Measurements from ENCODE around the gene RELT. TPM values are rescaled to one million over a fixed set of nuclear protein-coding genes. Genes with fewer than 3 reads are reported as not detected.

Gene RELT
- total and polyA plus RNA-seq, 2 donors (not counting 1 experiment from before 2014, with no cell fraction given), result 71.6 to 92.4 TPM

DNA sequence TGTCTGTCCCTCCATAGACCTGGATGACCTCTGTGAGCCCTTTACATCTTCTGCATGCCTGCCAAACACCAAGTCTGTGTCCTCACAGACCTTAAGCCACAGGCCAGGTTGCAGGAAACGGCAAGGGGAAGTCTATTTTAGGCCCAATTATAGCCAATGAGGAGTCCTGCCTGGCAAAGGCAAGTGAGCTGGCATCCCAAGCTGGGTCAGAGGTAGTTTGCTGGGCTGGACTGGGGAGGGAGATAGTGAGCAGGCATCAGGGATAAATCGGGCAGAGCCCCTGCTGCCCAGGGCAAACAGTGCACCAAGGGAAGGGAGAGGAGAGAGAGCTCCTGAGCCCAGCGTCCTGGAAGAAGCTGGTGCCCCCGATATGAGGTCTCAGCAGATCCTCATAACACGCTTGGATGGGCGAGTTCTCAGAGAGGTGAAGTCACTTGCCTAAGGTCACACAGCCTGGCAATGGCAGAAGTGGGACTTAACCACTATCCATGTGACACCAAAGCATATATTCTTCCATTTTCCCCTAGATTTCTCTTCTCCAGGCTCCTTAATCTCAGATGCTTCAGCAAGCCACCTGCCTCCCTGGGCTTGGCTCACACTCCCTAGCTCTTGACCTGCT lies 3.7 kb upstream of the RELT start:
- no peaks in the 10 kb centered on the region for H3K27me3 Mint-ChIP-seq
- Histone ChIP-seq H3K36me3 (replicated peaks in 1 of 2; ENCODE audit: control extremely low read depth in 1 of 2, control insufficient read depth in 1 of 2, extremely low read depth in 1 of 2, insufficient read depth in 2 of 2, low read length in 1 of 2) (no peaks in the 10 kb centered on the region), H3K4me1 (ENCODE audit: control insufficient read depth in 2 of 2, insufficient read depth in 2 of 2, low read length in 2 of 2) (peaks cover 43 to 58% of the 10 kb centered on the region in 2 donors), H2AFZ (ENCODE audit: insufficient read depth, low read depth, low read length, poor library complexity, severe bottlenecking) (no peak overlapping the region), H3K9ac (ENCODE audit: low read length) (no peak overlapping the region), H3K4me3 (ENCODE audit: control extremely low read depth in 1 of 5, extremely low read depth in 1 of 5, insufficient read depth in 1 of 5, low read depth in 2 of 5, low read length in 4 of 5) (peak overlapping the region in 1 of 5 experiments; percentile 9), H3K4me2 (replicated peaks; ENCODE audit: low read depth, low read length, poor library complexity, severe bottlenecking) (peak overlapping the region; percentile 43), H4K20me1 (ENCODE audit: control insufficient read depth, insufficient read depth, low read length, poor library complexity, severe bottlenecking) (peaks cover 11% of the 10 kb centered on the region), H3K27me3 (replicated peaks in 1 of 4; ENCODE audit: control extremely low read depth in 1 of 4, control insufficient read depth in 3 of 4, insufficient read depth in 4 of 4, low read length in 3 of 4) (no peaks in the 10 kb centered on the region), H3K27ac (ENCODE audit: low read length in 2 of 2) (peak overlapping the region in 1 of 2 donors; percentile 47), H3K9me3 (ENCODE audit: control extremely low read depth in 1 of 3, control insufficient read depth in 2 of 3, insufficient read depth in 1 of 3, low read length in 2 of 3) (no peaks in the 10 kb centered on the region), H3K79me2 (ENCODE audit: control insufficient read depth, insufficient read depth, low read length) (peaks cover 32% of the 10 kb centered on the region)
- intact Hi-C loops (cut with micrococcal nuclease), result no loop called here
- no peaks in the 10 kb centered on the region for H3K9me3 Mint-ChIP-seq (ENCODE audit: insufficient read depth)
- ChIA-PET CTCF (interaction anchor here (0.9 to 23.8 kb wide), 6 partner anchors 10 to 647 kb away, joined by 3 to 311 read pairs (median 4); no protein-coding TSS in a partner anchor), POLR2A (interaction anchor here (0.8 to 2.0 kb wide), 3 partner anchors 11 to 15 kb away, joined by 3 to 11 read pairs (median 3); no protein-coding TSS in a partner anchor)
- peak overlapping the region; percentile 66 for H3K4me3 Mint-ChIP-seq
- WGBS (ENCODE audit: insufficient coverage), result 32% methylated on average over 5 of the region's 6 CpGs
- H3K4me1 Mint-ChIP-seq, result peaks cover 56% of the 10 kb centered on the region
- H3K27ac Mint-ChIP-seq, result peak overlapping the region; percentile 84
- ATAC-seq (ENCODE audit: low read depth), result no peak
- DNase-seq, result peak; percentile 50
- TF ChIP-seq, protein P1, sequence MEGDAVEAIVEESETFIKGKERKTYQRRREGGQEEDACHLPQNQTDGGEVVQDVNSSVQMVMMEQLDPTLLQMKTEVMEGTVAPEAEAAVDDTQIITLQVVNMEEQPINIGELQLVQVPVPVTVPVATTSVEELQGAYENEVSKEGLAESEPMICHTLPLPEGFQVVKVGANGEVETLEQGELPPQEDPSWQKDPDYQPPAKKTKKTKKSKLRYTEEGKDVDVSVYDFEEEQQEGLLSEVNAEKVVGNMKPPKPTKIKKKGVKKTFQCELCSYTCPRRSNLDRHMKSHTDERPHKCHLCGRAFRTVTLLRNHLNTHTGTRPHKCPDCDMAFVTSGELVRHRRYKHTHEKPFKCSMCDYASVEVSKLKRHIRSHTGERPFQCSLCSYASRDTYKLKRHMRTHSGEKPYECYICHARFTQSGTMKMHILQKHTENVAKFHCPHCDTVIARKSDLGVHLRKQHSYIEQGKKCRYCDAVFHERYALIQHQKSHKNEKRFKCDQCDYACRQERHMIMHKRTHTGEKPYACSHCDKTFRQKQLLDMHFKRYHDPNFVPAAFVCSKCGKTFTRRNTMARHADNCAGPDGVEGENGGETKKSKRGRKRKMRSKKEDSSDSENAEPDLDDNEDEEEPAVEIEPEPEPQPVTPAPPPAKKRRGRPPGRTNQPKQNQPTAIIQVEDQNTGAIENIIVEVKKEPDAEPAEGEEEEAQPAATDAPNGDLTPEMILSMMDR (IDR thresholded peaks at IDR 0.05), result no peak
- no peak for TF ChIP-seq EZH2 (IDR thresholded peaks at IDR 0.05; ENCODE audit: borderline replicate concordance, insufficient read depth, low read depth, low read length, poor library complexity, severe bottlenecking)

DNA sequence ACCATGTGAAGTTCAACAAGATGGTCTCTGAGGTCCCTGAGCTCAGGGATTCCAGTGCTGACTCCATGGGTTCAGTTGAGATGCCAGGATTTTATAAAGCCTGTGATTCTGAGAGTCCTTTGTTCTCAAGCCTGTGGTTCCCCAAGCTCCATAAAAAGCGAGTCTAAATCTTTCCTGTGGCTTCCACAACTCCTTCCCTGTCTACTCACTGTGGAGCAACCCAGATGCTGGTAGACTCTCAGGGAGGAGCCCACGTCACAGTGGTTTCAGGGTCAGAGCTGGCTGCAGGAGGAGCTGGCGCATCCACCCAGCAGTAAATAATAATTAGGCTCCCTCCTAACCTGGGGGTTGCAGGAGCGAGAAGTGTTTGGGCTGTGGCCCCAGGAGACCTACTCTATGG lies 2.0 kb upstream of the RELT start:
- no peak overlapping the region for H3K4me3 ChIP-seq (ENCODE audit: control extremely low read depth in 1 of 5, extremely low read depth in 1 of 5, insufficient read depth in 1 of 5, low read depth in 2 of 5, low read length in 4 of 5)
- POLR2A ChIA-PET, result interaction anchor here (0.8 to 1.1 kb wide), 2 partner anchors 11 to 19 kb away, joined by 3 to 4 read pairs; no protein-coding TSS in a partner anchor
- H3K9me3 ChIP-seq (ENCODE audit: control extremely low read depth in 1 of 3, control insufficient read depth in 2 of 3, insufficient read depth in 1 of 3, low read length in 2 of 3), result no peaks in the 10 kb centered on the region
- TF ChIP-seq, protein P1 (IDR thresholded peaks at IDR 0.05), result no peak
- no peak for TF ChIP-seq EZH2 (IDR thresholded peaks at IDR 0.05; ENCODE audit: borderline replicate concordance, insufficient read depth, low read depth, low read length, poor library complexity, severe bottlenecking)
- H3K36me3 ChIP-seq (replicated peaks in 1 of 2; ENCODE audit: control extremely low read depth in 1 of 2, control insufficient read depth in 1 of 2, extremely low read depth in 1 of 2, insufficient read depth in 2 of 2, low read length in 1 of 2), result peaks cover 0 to 9% of the 10 kb centered on the region in 2 experiments
- intact Hi-C loops (cut with micrococcal nuclease), result no loop called here
- H3K27ac Mint-ChIP-seq, result peak overlapping the region; percentile 56
- no peaks in the 10 kb centered on the region for H3K27me3 ChIP-seq (replicated peaks in 1 of 4; ENCODE audit: control extremely low read depth in 1 of 4, control insufficient read depth in 3 of 4, insufficient read depth in 4 of 4, low read length in 3 of 4)
- H3K27ac ChIP-seq (ENCODE audit: low read length in 2 of 2), result no peak overlapping the region
- H3K27me3 Mint-ChIP-seq, result no peaks in the 10 kb centered on the region
- no peak overlapping the region for H2AFZ ChIP-seq (ENCODE audit: insufficient read depth, low read depth, low read length, poor library complexity, severe bottlenecking)
- H3K4me2 ChIP-seq (replicated peaks; ENCODE audit: low read depth, low read length, poor library complexity, severe bottlenecking), result no peak overlapping the region
- peaks cover 44 to 62% of the 10 kb centered on the region in 2 donors for H3K4me1 ChIP-seq (ENCODE audit: control insufficient read depth in 2 of 2, insufficient read depth in 2 of 2, low read length in 2 of 2)
- H3K4me3 Mint-ChIP-seq, result no peak overlapping the region
- no peak overlapping the region for H3K9ac ChIP-seq (ENCODE audit: low read length)
- H3K4me1 Mint-ChIP-seq, result peaks cover 58% of the 10 kb centered on the region
- peaks cover 28% of the 10 kb centered on the region for H4K20me1 ChIP-seq (ENCODE audit: control insufficient read depth, insufficient read depth, low read length, poor library complexity, severe bottlenecking)
- CTCF ChIA-PET, result interaction anchor here (0.7 to 23.8 kb wide), 9 partner anchors 9 to 287 kb away, joined by 3 to 311 read pairs (median 4); no protein-coding TSS in a partner anchor
- peaks cover 49% of the 10 kb centered on the region for H3K79me2 ChIP-seq (ENCODE audit: control insufficient read depth, insufficient read depth, low read length)
- 96% methylated on average over 3 of the region's 4 CpGs for WGBS (ENCODE audit: insufficient coverage)
- ATAC-seq (ENCODE audit: low read depth) (no peak), DNase-seq (no peak)
- H3K9me3 Mint-ChIP-seq (ENCODE audit: insufficient read depth), result no peaks in the 10 kb centered on the region
